DMS 273 (cell line): ENCODE results near the gene WWOX.

ENCODE experiments used
- DNase-seq: peaks from one replicate; lab custom pipeline; 2025; ENCODE audit not compliant: unreplicated experiment; lab: John Stamatoyannopoulos, UW

WWOX gene

DNA sequence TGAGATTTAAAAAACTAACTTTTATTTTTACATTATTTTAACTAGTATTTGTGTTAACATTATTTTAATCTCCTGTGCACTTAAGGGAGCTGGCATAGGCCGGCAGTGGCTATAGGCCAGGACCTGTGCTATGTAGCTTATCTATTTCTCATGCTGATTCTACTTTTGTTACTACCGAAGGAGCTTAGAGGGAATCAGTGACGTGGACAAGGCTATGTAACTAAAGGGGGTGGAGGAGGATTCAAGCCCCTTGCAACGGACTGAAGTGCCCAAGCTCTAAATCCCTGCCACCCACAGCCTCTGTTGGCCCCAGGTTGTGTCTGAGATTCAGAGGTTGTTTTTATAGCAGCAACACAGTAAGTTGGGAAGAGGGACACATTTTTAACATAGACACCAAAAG is 356.4 kb downstream of the WWOX start:
- DNase-seq, result no peak

DNA sequence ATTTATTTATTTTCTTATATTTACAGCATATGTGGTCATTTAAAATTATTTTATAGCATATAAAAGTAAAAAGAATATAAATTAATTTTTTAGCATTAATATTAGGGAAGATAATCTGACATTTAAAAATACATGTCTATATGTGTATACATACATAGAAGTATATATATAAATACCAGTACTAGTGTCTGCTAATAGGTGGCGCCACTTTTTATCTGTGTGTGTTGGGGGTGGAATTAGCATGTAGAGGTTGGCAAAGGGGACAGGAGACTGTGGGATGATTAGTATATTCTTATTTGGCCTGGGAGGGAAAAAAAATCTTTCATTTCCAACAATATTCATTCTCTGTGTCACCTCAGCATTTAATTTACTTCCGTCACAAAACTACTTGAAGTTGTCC is 359.1 kb downstream of the WWOX start:
- DNase-seq, result peak; percentile 45

DNA sequence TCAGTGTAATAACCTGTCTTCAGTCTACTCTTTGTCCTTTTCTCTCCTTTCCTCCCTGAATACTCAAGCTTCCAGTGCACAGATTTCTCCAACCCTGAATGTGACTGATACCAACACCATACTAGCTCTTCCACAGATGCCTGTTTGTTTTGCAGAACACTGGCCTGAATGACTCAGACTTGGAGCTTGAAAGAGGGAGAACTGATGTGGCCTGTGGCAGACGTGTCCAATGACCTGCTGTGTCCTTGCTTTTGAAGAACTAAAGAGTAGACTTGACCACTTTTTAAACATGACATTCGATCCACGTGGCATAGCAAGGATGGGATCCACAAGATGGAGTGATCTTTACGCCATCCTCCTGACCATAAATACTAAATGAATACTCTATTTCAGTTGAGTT is 361.0 kb downstream of the WWOX start:
- no peak for DNase-seq

DNA sequence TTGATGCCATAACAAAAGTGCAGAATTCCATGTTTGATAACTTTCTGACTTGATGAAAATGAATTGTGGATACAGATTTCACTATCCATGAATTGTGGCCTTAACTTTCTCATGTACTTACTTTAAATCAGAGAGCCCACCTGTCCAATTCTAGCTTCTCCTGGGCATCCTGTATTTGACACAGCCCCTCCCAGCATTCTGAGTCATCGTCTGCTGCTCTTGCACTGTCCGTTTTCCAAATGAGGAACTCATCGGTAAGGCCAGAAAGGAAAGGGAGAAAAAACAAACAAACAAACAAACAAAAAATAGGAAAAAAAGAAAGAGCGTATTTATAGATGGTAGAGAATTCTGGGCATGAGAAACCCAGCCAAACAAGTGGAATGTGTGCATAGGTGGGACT is 361.6 kb downstream of the WWOX start:
- DNase-seq, result no peak

DNA sequence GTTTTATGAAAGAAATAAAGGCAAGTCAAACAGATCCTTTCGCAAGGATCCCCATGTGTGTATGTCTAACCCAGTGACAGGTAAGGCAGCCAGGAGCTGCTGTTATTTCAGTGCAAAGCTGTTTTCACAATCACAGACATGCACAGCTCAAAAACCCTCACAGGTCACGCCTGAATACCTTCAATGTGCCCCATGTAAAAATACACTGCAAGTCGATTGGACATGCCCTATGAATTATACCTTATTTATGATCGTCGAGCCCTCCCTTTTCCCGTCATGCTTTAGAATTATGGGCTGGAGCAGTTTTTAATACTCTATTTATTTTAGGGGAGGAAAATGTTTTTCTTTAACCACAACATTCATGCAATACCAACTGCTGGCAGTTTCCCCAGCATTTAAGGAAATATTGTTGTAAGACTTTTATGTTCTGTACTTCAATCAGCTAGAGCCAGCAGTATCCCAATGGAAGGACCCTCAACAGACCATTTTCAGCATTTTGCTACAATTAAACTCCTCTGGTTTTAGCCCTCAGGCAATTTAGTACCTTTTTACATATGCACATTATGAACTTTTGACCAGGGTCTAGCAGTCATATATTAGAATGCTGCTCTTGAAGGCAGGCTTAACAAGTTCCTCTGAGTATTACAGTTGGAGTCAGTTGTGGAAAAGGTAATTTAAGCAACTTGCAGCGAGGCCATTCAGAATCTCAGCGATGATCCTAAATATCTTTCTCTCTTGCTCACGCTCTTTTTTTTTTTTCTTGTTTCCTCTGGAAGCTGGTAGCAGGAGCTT is 362.2 kb downstream of the WWOX start:
- DNase-seq, result no peak

DNA sequence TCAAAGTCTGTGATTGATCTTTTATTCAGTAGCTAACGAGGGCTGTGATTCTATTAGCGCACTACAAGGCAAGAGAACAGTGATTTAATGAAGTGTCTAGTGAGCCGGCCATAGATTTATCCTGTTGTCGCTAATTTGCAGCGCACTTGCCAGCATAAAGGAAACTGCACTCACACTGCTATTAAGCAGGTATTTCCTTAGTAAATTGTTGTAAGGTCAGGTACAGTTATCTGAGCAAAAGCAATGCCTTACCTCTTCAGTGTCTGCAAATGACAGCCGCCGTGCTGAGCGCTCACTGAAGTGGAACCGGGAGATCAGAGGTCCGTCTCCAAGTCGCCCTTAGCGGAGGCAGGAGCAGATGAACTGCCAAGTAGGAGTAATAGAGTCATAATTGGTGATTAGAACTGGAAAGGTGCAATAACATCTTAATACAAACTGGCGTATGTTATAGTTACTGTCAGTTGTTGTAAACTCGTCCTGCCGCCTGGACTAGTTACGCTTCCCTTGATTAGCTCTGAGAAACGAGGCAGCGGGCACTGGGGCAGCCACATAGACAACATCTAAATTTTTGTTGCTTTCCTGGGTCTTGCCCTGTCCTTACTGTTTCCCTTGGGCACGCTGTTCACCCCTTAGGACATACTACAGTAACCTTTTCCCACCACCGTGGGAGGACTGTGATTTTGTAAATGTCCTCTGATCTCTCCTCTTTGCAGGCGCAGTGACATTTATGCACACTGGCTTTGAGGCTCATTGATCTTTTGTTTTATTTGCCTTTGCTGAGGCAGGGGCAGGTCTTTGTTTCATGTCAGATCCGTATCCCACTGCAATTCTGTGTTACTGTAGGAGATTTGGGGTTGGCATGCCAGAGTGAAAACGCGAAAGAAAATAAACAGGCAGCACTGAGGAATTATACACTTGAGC is 363.1 kb downstream of the WWOX start:
- DNase-seq, result no peak

DNA sequence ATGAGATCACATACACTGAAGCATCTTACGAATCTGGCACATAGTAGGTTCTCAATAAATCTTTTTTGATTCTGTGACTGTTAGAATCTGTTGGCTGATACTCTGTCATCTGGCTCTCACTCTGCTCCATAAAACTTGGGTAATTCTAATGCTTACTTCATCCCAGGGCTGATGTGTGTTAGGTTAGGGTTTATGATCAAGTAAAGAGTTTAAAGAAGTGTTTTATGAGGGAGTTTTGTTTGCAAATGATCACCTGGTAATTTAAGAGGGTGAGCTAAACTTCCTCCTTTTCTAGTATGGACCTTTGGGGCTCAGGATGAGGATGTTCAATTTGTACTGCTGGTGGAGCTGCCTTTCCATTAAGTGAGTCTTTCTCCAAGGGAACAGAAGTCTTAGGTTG is 364.1 kb downstream of the WWOX start:
- DNase-seq, result no peak

DNA sequence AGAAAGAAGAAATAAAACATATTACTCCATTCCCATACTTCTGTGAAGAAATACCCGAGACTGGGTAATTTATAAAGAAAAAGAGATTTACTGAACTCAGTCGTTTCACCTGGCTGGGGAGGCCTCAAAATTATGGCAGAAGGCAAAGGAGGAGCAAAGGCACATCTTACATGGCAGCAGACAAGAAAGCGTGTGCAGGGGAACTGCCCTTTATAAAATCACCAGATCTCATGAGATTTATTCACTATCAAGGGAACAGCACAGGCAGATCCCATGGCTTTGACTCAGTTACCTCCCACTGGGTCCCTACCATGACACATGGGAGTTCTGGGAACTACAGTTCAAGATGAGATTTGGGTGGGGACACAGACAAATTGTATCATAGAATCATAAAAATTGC is 365.4 kb downstream of the WWOX start:
- DNase-seq, result no peak

DNA sequence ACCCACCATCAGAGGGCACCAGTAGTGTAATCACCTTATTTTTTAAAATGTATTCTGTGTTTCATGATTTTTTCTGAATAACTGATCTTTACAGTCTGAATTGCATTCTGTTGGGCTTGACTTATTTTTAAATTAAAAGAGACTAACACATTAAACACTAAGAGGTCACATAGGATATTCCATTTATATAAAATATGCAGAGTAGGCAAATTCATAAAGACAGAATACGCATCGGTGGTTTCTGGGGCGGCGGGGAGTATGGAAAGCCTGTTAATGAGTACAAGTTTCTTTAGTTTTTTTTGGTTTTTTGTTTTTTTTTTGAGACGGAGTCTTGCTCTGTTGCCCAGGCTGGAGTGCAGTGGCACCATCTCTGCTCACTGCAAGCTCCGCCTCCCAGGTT is 366.3 kb downstream of the WWOX start:
- no peak for DNase-seq

DNA sequence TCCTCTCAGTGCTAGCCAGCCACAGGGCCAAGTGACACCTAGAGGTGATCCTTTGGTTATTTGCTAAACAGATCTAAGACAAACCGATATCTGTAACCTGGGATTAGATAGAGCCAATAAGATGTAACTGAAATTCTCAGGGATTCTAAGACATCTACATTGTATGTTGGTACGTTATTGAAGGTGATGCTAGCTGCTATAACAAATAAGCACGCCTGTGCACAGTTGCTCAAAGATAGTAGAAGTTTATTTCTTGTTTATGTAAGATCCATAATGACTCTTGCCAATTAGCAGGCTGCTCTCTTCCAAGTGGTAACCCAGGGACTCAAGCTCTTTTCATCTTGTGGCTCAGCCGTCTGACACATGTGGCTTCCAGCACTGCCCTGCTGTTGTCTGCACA is 370.3 kb downstream of the WWOX start:
- DNase-seq, result no peak

DNA sequence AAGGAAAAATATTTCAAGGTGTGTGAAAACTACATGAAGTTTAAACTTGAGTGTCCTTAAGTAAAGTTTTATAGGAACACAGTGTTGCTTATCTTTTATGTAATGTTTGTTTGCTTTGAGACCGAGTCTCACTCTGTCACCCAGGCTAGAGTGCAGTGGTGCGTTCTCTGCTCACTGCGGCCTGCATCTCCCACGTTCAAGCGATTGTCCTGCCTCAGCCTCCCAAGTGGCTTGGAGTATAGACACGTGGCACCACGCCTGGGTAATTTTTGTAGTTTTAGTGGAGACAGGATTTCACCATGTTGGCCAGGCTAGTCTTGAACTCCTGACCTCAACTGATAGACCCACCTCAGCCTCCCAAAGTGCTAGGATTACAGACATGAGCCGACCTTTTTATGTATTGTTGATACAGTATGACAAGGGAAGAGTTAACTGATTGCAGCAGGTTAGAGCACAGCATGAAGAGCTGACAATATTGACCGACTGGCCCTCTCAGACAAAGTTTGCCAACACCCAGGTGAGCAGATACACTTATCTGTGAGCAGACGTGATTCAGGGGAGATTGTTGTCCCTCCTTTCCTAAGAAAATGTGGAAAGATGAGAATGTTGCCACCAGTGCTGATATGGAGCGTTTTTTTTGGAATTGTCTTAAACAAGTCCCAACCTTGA is 373.7 kb downstream of the WWOX start:
- no peak for DNase-seq

DNA sequence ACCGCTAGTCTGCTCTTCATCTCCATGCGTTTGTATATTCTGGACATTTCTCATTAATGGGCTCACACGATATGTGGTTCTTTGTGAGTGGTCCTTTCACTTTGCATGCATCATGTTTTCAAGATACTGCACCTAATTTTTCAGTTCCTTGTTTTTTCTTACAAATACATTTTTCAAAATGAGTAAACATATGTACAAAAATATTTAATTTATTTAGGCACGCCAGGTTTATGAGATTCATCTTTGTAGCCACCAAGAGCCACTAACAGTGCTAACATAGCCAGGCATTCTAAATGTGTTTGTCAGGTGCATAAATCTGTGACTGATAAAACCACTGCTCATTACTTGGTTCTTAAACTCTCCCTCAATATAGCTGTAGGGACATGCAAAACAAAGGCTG is 375.3 kb downstream of the WWOX start:
- no peak for DNase-seq

DNA sequence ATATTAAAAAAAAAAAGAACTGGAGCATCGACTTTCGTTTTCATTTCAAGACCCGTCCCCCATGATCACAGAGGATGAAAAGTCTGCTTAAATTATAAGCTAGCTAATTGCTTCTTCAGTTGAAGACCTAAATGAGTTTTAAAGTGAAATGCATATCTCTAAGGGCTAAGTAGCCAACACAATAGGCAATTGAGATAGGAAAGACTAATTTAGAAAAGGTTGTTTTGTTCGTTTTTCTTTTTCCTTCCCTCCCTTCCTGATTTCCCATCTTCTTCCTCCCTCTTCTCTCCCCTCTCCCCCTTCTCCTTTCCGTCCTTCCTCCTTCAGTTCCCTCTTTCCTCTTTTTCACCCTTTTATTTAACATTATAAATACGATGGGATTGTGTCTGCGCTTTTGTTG is 377.2 kb downstream of the WWOX start:
- DNase-seq, result no peak

DNA sequence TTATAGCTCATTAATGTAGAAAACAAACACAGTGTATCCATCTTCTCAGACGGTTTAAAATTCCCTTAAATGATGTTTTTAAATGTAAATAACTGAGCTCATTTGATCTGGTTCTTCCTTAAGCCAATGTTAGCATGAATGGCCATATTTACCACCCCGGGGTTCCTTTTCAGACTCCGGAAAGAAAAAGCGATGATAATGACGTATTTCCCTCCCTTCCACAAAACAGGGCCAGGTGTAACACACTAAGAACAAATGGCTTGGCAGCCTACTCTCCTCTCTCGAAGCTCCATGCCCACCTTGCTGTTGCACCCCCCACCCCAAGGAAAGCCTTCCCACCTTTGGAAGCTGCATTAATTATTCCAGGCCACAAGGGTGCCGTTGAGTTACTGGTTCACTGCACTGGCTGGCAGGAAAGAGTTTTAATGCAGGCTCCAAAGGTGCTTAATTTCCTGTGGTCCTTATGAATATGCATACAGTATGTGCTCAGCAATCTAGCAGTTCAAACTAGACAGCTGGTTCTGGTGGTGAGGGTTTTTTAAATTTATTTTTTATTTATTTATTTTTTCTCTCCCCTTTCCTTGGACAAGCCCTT is 378.9 kb downstream of the WWOX start:
- DNase-seq, result peak; percentile 55

DNA sequence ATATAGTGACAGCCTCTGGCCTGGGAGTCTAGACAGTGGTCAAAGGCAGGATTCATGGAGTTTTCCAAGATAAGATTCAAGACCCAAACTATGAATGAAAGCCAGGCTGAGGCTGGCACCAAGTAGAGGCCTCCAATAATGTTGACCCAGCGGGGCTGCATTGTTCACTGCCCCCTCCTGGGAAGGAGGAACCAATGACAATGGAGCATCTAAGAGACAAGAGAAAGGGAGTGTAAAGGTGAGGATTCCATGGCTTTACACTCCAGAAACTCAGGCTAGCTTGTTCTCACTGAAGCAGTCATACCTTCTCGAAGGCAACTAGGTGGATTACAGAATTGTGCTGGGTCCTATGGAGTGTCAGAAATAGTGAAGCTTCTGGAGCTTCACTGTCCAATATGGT is 380.3 kb downstream of the WWOX start:
- no peak for DNase-seq

DNA sequence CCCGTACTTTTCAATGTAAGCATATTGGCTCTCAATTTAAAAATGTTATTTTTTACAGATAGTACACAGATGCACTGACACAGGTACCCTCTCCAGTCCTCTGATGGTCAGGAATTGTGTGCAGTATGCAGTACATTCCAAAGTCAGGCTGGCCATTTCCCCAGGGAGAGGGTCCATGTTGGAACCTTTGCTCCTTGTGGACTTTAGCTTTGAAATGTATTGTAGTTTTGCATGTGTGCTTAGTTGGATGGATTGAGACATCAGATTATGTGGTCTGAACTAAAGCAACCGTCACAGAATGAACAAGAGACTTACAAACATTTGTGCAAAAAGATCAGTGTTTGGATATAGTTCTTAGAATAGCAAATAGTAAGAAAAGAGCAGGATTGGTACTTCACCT is 381.1 kb downstream of the WWOX start:
- DNase-seq, result no peak

DNA sequence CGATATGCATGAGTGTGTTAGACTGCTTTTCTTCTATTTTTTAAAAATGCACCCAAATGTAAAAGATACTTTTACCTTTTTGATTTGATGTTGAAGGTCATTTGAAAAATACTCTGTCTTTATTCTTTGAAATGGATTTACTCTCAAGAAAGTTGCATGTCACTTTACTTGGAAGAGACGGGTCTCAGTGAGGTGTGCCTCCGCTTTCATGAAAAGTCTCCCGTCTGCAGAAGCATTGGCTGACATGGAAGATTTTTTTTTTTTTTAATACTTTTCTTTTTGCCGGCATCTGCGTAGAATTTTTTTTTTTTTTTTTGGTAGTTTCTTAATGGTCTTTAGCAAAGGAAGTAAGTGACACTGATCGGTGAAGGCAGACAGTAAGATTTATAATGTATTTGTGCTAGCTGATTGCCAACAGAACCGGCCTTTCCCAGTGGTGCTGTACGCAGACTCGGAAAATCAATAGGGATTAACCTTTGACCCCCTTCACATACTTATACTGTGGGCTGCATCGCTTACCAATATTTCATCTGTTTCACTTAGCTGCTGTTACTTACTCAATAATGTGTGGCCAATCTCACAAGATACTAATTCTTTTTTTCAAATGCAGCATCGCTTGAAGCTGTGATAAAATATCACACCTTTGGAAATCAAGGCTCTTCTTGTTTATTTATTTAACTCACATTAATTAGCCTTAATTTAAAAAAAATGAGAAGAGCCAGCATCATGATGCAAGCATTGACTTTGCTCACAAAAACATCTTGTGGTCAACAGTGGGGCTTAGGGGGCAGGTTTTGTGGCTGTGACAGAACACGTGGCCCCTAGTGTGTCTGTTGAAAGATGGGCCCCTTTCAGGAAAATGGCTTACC is 383.9 kb downstream of the WWOX start:
- DNase-seq, result no peak

DNA sequence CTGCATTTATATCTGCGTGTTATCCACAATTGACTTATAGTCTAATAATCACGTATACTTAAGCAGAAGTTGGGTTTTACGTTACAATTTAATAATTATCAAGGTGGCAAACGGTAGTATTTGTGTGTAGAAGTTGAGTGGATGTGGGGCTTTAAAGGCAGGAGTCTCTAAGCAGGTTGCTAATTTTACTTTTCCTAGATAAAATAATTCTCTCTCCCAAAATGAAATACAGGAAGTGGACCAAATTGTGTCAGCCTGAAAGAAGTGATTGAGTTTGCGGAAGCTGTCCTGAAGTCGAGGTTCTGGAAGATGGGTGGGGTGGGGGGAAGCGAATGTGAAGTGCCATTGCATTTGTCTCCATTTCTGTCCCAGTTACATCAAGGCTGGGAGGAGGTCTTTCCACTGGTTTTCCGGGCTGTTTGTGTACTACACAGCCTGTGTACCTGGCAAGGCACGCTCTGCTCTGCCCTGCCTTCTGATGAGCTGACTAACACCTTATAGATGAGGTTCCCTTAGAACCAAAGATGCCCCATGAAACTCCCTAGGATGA is 385.1 kb downstream of the WWOX start:
- DNase-seq, result no peak

DNA sequence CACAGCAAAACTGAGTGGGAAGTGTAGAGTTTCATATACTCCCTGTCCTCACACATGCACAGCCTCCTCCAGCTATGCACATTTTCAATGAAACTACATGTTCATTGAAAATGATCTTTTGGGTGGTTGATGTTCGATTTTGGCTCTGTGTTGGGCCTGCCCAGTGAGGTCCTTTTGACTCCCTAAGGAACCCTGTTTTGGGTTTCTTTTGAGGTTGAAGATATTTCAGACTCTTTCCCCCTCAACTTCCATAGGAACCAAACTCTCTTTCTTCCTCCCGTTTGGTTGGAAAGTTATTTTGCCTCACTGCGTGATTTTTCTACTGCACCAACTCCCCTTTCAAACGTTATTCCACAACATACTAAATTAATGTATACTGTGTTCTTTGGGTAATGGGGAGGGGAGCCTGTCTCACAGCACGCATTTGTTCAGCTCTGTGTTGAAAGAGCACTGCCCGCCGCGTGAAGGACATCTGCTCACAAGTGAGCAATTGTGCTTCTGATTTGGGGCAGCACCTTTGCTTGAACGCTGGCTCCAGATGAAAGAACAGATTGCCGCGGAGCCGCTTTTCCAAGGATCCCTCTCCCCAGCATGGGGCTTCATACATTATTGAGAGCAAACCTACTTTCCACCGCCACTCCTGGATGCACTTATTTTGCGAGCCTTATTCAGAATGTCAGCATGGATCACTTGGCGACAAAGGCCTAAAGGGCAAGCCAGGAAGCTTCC is 385.9 kb downstream of the WWOX start:
- peak; percentile 20 for DNase-seq

DNA sequence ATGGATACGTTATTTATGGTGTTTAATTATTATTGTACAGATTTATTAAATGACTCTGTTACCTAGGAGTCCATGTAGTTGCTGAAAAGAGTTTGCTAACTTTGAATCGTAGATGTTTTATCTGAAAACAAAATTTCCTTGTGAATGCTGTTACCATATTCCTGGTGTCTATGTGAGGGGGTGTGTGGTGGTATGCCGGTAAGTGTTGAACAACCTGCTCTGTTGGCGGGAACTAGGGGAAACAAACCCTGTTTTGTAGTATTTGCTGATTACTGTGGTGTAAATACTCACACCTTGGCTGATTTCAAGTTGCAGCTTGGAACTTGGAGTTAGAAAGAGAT is 386.4 kb downstream of the WWOX start:
- DNase-seq, result no peak
